Erythroblast (primary cell): ENCODE data around the gene SPTA1.

ENCODE experiments used
- GATA1 ChIP-seq: IDR thresholded peaks from 2 replicates; pipeline ENCODE4 v1.6.1; 2011; ENCODE audit warnings: low read depth, mild to moderate bottlenecking, control low read depth, low read length, moderate library complexity
- POLR2A ChIP-seq: IDR thresholded peaks from 2 replicates; pipeline ENCODE4 v1.6.1; 2011; ENCODE audit warnings: mild to moderate bottlenecking, low read length

GRCh38 chr1:158572226-158572625 is 114.3 kb downstream of the SPTA1 start:
- TF ChIP-seq POLR2A, result no peak
- TF ChIP-seq GATA1, result no peak
